Smooth muscle cell (in vitro differentiated cells): ENCODE measurements around the gene GDPD4. TPM values are rescaled to one million over a fixed set of nuclear protein-coding genes. Genes with fewer than 3 reads are reported as not detected.

Experiments
- DNase-seq: peaks from one replicate; lab custom pipeline; 2025; ENCODE audit not compliant: unreplicated experiment; lab: John Stamatoyannopoulos, UW
- H2AFZ ChIP-seq: fragments of 200-600 bp; sonication (generic); 2 replicates; pipeline ENCODE4 v1.6.0; 2016; ENCODE audit warnings: antibody characterized with exemption, low read depth, mild to moderate bottlenecking
- H3F3A ChIP-seq: fragments of 200-600 bp; sonication (generic); 2 replicates; pipeline ENCODE4 v1.6.0; 2017; ENCODE audit warnings: antibody characterized with exemption, low read depth
- H3K27ac ChIP-seq: fragments of 200-600 bp; sonication (generic); 2 replicates; pipeline ENCODE4 v1.5.1; 2016; ENCODE audit warnings: low read depth, mild to moderate bottlenecking
- H3K27me3 ChIP-seq: fragments of 200-600 bp; sonication (generic); 2 replicates; pipeline ENCODE4 v1.6.1; 2016; ENCODE audit warnings: low read depth, mild to moderate bottlenecking
- H3K36me3 ChIP-seq: fragments of 200-600 bp; sonication (generic); 2 replicates; pipeline ENCODE4 v1.5.1; 2016; ENCODE audit warnings: low read depth
- H3K4me1 ChIP-seq: fragments of 200-600 bp; sonication (generic); 2 replicates; pipeline ENCODE4 v1.5.1; 2016; ENCODE audit warnings: low read depth
- H3K4me2 ChIP-seq: fragments of 200-600 bp; sonication (generic); 2 replicates; pipeline ENCODE4 v1.6.0; 2016; ENCODE audit warnings: mild to moderate bottlenecking
- H3K4me3 ChIP-seq: fragments of 200-600 bp; sonication (generic); 2 replicates; pipeline ENCODE4 v1.5.1; 2016; ENCODE audit warnings: mild to moderate bottlenecking
- H3K79me2 ChIP-seq: fragments of 200-600 bp; sonication (generic); 2 replicates; pipeline ENCODE4 v1.6.0; 2016; ENCODE audit warnings: low read depth, mild to moderate bottlenecking
- H3K9ac ChIP-seq: fragments of 200-600 bp; sonication (generic); 2 replicates; pipeline ENCODE4 v1.6.0; 2016; ENCODE audit warnings: low read depth
- H3K9me3 ChIP-seq: fragments of 200-600 bp; sonication (generic); replicated peaks from 2 replicates; pipeline ENCODE4 v1.5.1; 2016; ENCODE audit warnings: low read depth
- H4K20me1 ChIP-seq: fragments of 200-600 bp; sonication (generic); 2 replicates; pipeline ENCODE4 v1.6.0; 2016; ENCODE audit warnings: low read depth
- CTCF ChIP-seq: fragments of 200-600 bp; sonication (generic); IDR thresholded peaks from 2 replicates; pipeline ENCODE4 v1.5.1; 2017; ENCODE audit warnings: borderline replicate concordance, mild to moderate bottlenecking, antibody characterized with exemption; ENCODE audit not compliant: insufficient read depth, poor library complexity, severe bottlenecking
- WGBS: methylation state at CpG from one replicate; pipeline ENCODE4 v1.1.7; 2016; ENCODE audit warnings: low lambda C conversion rate; 5-methylcytosine and 5-hydroxymethylcytosine counted together
- polyA plus RNA-seq: library from polyadenylated mRNA; unstranded; fragments of >200 nt; fragmentation: Nextera tagmentation; extraction: Ambion mirVana; gene quantifications from 2 replicates; pipeline ENCODE4 v1.2.1, GENCODE V29; 2016
- total RNA-seq: library from RNA; depleted of rRNA; stranded (reverse); fragments of >200 nt; gene quantifications from 2 replicates; pipeline ENCODE4 v1.2.3, GENCODE V29; 2014

Gene GDPD4
- total and polyA plus RNA-seq, 2 experiments from 2014 or later: not detected

GRCh38 chr11:77184136-77184860 is 117.2 kb downstream of the GDPD4 start:
- 90% methylated on average over 14 of the region's 15 CpGs for WGBS
- no peaks in the 10 kb centered on the region for H3F3A ChIP-seq
- H3K36me3 ChIP-seq: no peaks in the 10 kb centered on the region
- no peak for DNase-seq
- H3K79me2 ChIP-seq: no peaks in the 10 kb centered on the region
- no peaks in the 10 kb centered on the region for H3K27me3 ChIP-seq
- no peak for TF ChIP-seq CTCF
- H3K27ac ChIP-seq: no peak overlapping the region
- H3K4me2 ChIP-seq: no peak overlapping the region
- no peaks in the 10 kb centered on the region for H3K9me3 ChIP-seq
- no peak overlapping the region for H3K4me3 ChIP-seq
- no peaks in the 10 kb centered on the region for H4K20me1 ChIP-seq
- no peak overlapping the region for H2AFZ ChIP-seq
- no peaks in the 10 kb centered on the region for H3K4me1 ChIP-seq
- H3K9ac ChIP-seq: no peak overlapping the region

GRCh38 chr11:77183431-77183984 is 118.0 kb downstream of the GDPD4 start:
- Histone ChIP-seq H3K9me3 (no peaks in the 10 kb centered on the region), H3K4me1 (no peaks in the 10 kb centered on the region), H3K9ac (no peak overlapping the region), H3K27ac (no peak overlapping the region), H2AFZ (no peak overlapping the region), H3K4me2 (no peak overlapping the region), H3K27me3 (no peaks in the 10 kb centered on the region), H4K20me1 (no peaks in the 10 kb centered on the region), H3F3A (no peaks in the 10 kb centered on the region), H3K36me3 (no peaks in the 10 kb centered on the region), H3K4me3 (no peak overlapping the region), H3K79me2 (no peaks in the 10 kb centered on the region)
- no peak for DNase-seq
- TF ChIP-seq CTCF: no peak
- 91% methylated on average over 4 of the region's 4 CpGs for WGBS

GRCh38 chr11:77182542-77183430 is 118.7 kb downstream of the GDPD4 start:
- TF ChIP-seq CTCF: no peak
- Histone ChIP-seq H3K79me2 (no peaks in the 10 kb centered on the region), H2AFZ (no peak overlapping the region), H3K27me3 (no peaks in the 10 kb centered on the region), H3K4me2 (no peak overlapping the region), H3K36me3 (no peaks in the 10 kb centered on the region), H3K4me1 (no peaks in the 10 kb centered on the region), H3K9ac (no peak overlapping the region), H3K4me3 (no peak overlapping the region), H4K20me1 (no peaks in the 10 kb centered on the region), H3K9me3 (no peaks in the 10 kb centered on the region), H3K27ac (no peak overlapping the region), H3F3A (no peaks in the 10 kb centered on the region)
- DNase-seq: no peak
- 92% methylated on average over 20 of the region's 21 CpGs for WGBS
